Stimulated activated CD8-positive, alpha-beta memory T cell treated with anti-CD3 and anti-CD28 coated beads, Interleukin-15, amount 100 ng/mL, for 24 hours (primary cell): ENCODE results near the gene BCL11B.

Experiments used
- DNase-seq: peaks from one replicate; pipeline ENCODE4 v3.0.0-alpha.2; 2020; ENCODE audit warnings: low read depth

The BCL11B gene

GRCh38 chr14:99254328-99255009 lies 17.5 kb downstream of the BCL11B start:
- DNase-seq = no peak

DNA sequence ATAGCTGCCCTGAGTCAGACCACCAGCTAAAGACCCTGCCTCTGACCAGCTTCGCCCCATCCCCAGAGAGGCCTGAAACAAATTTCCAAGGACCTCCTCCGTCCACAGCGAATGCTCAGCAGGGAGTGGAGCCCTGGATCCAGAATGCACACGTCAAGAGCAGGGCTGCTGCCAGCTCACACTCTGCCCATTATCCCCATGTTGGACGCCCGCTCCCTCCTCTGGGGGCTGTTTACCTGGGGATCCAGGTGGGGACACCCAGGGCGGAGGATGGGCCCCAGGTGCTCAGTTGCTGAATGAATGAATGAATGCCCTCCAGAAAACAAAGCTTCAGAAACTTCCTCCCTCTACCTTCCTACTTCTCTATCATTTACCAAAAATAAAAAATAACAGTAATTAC lies 18.1 kb downstream of the BCL11B start:
- DNase-seq = no peak

- DNase-seq = no peak
These were observed 18.8 kb downstream of the BCL11B start for GRCh38 chr14:99252940-99253868.

GRCh38 chr14:99252443-99252939 lies 19.5 kb downstream of the BCL11B start:
- DNase-seq = no peak

- DNase-seq = no peak
These were observed 20.3 kb downstream of the BCL11B start for GRCh38 chr14:99251721-99252120.

DNA sequence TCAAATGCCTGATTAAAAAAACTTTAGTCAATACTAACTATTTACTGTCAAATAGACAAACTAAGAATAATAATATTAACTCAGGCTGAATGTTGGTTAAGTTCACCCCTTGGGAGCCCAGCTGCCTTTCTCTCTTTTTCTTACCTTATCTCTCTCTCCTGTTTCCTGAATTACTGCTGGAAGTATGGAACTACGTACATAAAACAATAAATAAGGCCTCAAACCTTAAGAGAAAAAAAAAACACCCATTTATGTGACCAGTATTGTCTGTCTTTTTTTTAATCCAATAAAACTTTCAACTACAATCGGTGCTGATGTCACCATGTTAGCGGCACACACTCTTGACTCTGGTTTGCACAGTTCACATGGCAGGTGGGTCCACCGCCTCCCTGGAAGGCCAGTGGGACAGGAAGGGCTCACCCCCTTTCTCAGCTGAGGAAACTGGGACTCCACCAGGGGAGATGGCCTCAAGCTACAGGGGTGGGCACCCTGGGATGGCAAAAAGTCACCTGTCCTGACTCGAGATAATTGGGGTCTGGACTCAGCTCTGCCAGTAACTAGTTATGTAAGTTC lies 21.3 kb downstream of the BCL11B start:
- DNase-seq = no peak

DNA sequence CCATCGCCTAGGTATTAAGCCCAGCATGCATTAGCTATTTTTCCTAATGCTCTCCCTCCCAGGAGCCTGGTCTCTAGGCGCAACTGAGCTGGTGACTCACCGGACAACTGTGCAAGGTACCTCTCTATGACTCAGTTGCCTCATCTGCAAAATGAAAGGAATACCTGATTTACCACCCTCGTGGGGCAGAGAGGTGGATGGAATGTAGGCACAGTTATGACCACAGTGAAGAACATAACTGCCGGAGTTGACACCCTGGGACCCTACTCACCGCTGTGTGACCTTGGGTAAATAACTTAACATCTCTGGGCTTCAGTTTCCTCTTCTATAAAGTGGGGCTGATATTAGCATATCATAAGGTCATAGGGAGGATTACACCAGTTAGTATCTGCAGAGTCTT lies 22.6 kb downstream of the BCL11B start:
- no peak for DNase-seq

GRCh38 chr14:99248761-99249171 lies 23.2 kb downstream of the BCL11B start:
- DNase-seq = no peak

DNA sequence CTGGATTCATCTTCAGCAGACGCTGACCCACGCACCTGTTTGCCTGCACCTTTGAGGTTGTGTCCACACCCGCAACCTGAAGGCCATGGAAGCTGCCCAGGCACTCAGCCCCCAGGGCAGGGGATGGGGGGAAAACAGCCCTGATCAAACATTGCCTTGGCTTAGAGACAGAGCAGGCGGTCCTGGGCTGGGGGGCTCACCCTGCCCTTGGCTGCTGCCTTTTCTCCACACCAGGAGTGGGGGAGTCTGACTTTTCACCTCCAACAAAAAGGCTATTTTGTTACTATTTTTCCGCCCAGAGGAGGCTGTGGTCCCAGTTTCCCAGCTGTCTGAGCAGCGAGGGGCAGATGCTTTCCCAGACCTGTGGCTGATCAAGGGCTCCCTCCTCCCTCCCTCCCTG lies 24.2 kb downstream of the BCL11B start:
- DNase-seq = no peak

DNA sequence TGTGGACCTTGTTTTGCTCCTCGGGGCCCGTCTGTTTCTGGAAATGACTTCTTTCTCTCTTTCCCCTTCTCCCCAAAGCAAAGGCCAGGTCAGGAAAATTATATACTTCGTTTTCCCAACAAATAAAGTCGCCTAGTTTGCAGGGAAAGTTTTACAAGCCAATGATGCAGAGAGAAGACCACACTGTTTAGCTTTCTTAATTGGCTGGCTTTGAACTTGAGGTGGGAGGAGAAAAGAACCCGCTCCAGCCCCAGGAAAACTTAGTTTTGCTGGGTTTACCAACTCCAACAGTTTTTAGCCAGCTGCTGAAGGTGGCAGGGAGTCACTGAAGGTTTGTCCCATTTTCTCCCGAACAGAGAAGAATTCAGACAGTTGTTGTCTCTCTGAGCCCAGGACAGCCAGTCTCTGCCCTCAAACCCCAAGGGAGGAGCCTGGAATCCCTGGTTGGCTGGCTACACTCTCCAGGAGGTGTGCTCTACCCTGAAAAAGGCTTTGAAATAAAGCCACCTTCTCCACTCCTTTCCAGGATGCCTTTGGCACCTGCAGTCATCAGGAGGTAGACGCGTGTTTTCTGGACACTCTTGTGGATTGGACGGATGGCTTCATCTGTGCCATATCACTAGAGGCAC lies 24.8 kb downstream of the BCL11B start:
- no peak for DNase-seq

DNA sequence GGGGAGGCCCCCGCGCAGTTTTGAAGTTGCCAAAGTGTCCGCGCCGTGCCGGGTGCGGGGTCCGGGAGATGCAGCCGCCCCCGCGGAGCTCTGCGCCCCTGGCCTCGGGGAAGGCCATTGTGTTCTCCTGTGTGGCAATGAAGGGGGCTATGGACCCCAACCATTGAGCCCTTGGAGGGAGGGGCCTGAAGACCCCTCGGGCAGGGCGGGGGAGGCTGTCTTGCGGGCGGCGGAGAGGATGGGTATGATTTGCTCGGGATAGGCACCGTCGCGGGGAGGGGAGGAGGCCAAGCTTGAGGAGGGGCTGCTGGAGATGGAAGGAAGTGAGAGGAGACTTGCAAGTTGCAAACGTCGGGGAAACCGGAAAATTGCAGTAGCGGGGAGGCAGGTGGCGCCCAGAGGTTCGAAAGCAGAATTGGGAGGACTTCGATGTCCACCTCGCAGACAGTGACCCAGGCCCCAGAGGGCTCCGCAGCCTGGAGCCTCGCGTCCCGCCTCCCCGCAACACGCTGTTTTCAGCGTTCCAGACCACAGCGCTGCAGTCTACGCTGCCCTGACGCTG lies 25.4 kb downstream of the BCL11B start:
- DNase-seq = no peak

DNA sequence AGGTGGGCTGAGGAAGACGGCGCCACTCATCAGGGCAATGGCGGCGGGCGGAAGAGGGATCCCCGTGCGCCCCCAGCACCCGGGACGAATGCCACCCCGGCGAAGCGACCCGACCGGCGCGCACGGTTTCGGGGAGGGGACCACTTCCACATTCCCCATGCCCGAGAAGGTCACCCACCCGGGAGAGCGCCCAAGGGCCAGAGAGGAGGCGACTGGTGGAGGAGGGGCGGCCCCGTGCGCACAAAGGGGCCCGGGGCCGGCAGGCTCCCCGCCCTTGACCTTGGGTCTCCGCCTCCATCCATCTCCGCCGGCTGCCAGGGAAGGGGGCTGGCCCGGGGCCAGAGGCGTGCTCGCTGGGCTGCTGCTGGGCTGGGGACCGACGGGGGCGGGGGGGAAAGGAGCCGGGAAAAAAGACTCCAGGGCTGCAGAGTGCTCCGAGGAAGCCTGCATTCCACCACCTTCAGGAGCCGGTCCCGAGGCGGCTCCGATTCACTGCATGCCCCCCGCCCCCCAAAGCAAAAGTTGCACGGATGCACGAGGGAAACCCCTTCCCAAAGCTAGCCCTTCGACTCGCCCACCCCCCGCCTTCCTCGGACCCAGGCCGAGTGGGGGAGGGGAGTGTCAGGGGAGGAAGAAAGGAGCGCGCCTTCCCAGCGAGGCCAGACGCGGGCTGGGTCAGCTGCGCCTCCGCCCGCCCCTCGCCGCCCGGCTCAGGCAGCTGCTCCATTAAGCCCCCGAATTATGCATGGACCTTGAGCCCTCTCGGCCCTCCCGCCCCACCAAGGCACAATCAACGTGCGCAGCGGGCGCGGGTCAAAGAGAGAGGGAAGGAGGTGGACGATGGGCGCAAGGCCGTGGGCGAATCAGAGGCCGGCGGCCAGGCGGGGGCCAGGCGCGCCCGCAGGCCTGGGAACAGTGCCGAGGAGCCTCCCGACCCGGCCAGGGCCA lies 26.2 kb downstream of the BCL11B start:
- no peak for DNase-seq

DNA sequence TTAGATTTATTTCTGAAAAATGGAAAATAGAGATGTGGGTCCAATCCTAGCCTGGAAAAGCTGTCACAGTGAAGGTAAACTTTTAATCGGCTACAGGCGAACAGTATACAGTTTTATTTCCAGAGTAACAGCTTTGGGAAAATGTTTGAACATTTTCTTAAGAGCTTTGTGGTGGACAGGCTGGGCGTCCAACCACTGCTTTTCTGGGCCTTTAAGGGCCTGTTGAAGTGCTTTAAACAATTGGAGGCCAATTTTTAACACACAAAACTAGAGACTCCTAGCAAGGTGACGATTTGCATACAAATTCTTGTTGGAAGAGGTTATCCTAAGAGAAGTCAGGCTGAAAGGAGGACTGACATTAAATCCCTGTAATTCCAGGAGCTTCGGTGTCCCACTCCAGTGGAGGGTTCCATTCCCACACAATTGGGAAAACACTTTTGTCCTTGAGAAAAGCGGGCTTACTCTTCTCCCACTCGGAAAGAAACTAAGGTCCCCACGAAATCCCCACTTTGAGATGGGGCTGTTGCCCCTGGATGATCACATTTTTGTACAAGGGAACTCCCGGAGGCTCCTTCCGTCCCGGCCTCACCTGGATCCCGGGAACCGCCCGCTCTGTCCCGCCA lies 26.9 kb downstream of the BCL11B start:
- DNase-seq = no peak

DNA sequence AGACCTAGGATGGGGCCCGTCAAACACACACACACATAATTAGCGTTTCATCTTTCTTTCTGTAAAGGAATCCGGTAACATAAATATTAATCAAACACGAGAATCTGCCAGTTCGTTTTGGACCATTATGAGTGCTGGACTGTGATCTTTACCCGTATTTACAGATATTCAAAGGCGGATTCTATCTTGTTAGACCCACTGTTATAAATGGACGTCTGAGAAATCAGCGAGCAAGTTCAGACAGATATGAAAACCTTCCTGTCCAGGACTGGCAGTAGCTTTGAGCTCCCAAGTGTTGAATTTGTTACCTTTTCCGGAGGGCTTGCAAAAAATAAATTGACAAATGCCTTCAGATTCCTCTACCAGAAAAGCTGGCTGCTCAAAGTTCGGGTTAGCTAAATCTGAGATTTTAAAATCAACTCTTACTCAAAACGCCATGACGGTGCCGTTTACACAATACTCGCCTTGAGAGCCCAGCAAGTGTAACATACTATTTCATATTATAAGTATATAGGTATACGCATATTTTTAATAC lies 27.6 kb downstream of the BCL11B start:
- DNase-seq = no peak

DNA sequence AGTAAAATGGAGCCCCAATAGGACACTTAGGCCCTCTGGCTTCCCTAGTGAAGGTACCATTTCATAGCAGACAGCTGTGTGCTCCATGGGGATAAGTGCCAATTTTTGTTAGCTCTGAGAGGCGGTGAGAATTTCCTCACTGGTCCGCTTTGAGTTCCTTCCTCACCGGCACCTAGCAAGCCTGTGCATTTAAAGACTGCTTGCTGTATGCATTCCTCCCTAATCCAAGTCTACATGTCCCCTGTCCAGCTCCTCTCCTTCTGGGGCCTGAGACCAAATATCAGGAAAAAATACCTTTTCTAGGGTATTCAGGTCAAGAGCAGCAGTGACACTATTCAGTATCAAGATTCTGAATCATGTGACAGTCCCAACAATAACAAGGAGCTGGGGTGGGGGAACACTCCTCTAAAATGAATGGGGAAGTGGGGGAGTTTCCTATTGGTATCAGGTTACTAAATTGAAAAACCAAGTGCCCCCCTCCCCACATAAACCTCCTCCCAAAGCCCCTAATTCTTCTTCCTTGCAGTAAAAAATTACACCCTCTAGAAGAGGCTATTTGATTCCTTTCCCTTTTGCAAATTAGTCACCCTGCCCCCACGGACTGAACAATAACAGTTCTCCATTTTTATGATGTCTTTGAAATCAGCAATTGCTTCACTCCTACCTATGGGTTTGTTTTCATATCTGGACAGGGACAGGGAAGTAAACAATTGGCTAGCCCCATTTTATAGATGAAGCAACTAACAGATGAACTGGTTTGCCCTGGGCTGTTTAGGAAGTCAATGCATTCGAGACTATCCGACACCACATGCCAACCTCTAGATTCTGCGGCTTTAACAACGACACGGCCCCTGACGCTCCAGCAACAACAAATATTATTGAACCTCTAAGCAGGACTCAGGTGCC lies 28.9 kb downstream of the BCL11B start:
- DNase-seq = no peak

DNA sequence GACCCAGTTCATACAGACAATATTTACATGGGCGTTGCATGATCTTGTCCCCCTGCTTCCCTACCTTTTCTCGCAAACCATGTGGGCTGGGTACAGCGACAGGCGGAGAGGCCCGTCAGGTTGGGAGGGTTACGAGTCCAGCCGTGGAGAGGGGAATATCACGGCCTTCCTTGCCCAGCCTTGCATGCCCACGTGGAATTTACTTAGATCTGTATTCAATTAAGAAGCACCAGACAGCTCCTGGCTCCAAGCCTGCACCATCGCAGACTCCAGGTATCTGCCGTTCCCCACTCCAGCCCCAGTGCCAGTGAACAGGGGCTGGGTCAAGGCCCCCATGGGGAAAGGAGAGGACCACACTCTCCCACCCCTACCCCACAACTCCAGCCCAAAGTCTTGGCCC lies 29.8 kb downstream of the BCL11B start:
- no peak for DNase-seq

- no peak for DNase-seq
These were observed 30.5 kb downstream of the BCL11B start for GRCh38 chr14:99241325-99242010.

DNA sequence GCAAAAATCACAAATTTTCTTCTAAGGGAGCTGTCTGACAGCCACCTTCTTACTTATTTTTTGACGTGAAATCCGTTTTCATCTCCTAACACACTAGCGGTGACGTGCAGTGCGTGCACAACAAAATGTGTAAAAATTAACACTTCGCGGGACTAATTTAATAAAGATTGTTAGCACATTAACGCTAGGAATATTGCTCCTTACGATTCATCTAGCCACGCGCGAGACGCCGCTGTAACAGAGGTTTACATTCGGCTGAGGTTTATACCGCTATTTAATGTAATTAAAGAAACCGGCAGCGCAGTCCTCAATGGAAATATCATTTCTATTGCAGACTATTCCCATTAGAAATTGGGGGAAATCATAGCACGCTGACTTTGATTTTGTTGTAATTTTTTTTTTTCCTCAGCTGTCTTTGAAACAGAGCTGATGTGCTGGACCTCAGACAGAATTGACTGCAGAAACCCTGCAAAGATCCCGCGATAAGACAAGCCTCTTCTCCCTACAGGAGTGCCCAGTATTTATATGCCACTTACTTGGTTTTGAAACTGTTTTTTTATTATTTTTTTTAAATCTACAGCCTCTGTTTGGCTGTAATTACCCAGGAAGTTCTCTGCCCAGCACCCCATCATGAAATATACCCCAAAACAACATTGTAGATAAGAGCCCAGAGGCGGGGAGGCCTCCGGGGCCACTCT lies 31.2 kb downstream of the BCL11B start:
- no peak for DNase-seq
